ENCODE measurements around the gene PLXNA4. TPM values are rescaled to one million over a fixed set of nuclear protein-coding genes. Genes with fewer than 3 reads are reported as not detected.

The PLXNA4 gene
- total and polyA plus RNA-seq, 9 of the 15 experiments (the other 6 are each of a cell fraction or from before 2014, with no cell fraction given): under 0.01 to 0.09 TPM; not detected in 7

- ChIA-PET POLR2A (no interaction called here), CTCF (ENCODE audit: low intra/inter-chr PET ratio) (no interaction called here)
- Histone ChIP-seq H3K36me3 (ENCODE audit: control insufficient read depth, insufficient read depth, low read length) (no peaks in the 10 kb centered on the region), H3K27me3 (ENCODE audit: control insufficient read depth in 2 of 2, insufficient read depth in 2 of 2, low read length in 2 of 2) (peaks cover 6 to 39% of the 10 kb centered on the region in 2 experiments; a peak in 4 of 5 replicates), H3K4me3 (no peak overlapping the region), H3K79me2 (ENCODE audit: control insufficient read depth, insufficient read depth, low read length) (no peaks in the 10 kb centered on the region), H3K4me1 (replicated peaks in 1 of 2; ENCODE audit: control insufficient read depth in 2 of 2, insufficient read depth in 2 of 2, low read length in 2 of 2) (no peaks in the 10 kb centered on the region), H2AFZ (ENCODE audit: low read depth, low read length) (no peak overlapping the region), H3K9me3 (replicated peaks; ENCODE audit: control insufficient read depth, insufficient read depth, low read depth, low read length) (no peaks in the 10 kb centered on the region), H4K20me1 (replicated peaks; ENCODE audit: control insufficient read depth, insufficient read depth, low read length) (peaks cover 5% of the 10 kb centered on the region; the same call in 1 of the 2 replicates), H3K4me2 (ENCODE audit: insufficient read depth, low read length) (no peak overlapping the region), H3K9me1 (ENCODE audit: control insufficient read depth, insufficient read depth, low read length) (no peaks in the 10 kb centered on the region), H3K9ac (ENCODE audit: insufficient read depth in 1 of 2, low read depth in 2 of 2, low read length in 2 of 2) (no peak overlapping the region), H3K27ac (ENCODE audit: extremely low read depth, low read depth, low read length) (no peak overlapping the region)
- ATAC-seq (peak; percentile 49; the same call in 2 of the 3 replicates), FAIRE-seq (no peak), DNase-seq (ENCODE audit: extremely low read depth in 1 of 4, low spot score in 3 of 4) (peak in 2 of 4 experiments; percentile 19 to 26)
- in situ Hi-C loops (cut with MboI): loop anchor here (5.0 kb wide), 1 partner anchor 251 kb away; no protein-coding TSS in a partner anchor
- 2% methylated on average over 6 of the region's 6 CpGs for WGBS (ENCODE audit: insufficient coverage, low coverage, missing lambda C conversion rate)
- intact Hi-C loops (cut with micrococcal nuclease): loop anchor here (10.0 kb wide), 1 partner anchor 627 kb away; no protein-coding TSS in a partner anchor
- no TSS peak for BruUV-seq (replicated peaks)
- TF ChIP-seq MYBL2 (IDR thresholded peaks at IDR 0.05; ENCODE audit: low read depth) (no peak), MYBL2 (CRISPR knock-in tag; IDR thresholded peaks at IDR 0.05; ENCODE audit: borderline replicate concordance) (no peak), ZKSCAN8 (CRISPR knock-in tag; IDR thresholded peaks at IDR 0.05) (no peak), EHMT2 (IDR thresholded peaks at IDR 0.05) (no peak), ZFP1 (CRISPR knock-in tag; IDR thresholded peaks at IDR 0.05) (no peak), CTCF (IDR thresholded peaks at IDR 0.05 in 2 of 3, conservative IDR thresholded peaks at IDR 0.05 in 1 of 3; ENCODE audit: insufficient read depth in 2 of 3, low read depth in 1 of 3, low read length in 3 of 3) (peak in 2 of 3 experiments; percentile 23 to 51; a peak in 4 of 6 replicates), SMC3 (conservative IDR thresholded peaks at IDR 0.05; ENCODE audit: insufficient read depth, low read depth, low read length) (0 out of 2 replicates have a peak, but pooled peaks have one; percentile 21), PHF20 (IDR thresholded peaks at IDR 0.05; ENCODE audit: partially characterized antibody) (no peak)
- TF ChIP-seq, protein P1, sequence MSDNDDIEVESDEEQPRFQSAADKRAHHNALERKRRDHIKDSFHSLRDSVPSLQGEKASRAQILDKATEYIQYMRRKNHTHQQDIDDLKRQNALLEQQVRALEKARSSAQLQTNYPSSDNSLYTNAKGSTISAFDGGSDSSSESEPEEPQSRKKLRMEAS (CRISPR knock-in tag; IDR thresholded peaks at IDR 0.05): 0 out of 2 replicates have a peak, but pooled peaks have one; percentile 24
- TF ChIP-seq, protein P2, sequence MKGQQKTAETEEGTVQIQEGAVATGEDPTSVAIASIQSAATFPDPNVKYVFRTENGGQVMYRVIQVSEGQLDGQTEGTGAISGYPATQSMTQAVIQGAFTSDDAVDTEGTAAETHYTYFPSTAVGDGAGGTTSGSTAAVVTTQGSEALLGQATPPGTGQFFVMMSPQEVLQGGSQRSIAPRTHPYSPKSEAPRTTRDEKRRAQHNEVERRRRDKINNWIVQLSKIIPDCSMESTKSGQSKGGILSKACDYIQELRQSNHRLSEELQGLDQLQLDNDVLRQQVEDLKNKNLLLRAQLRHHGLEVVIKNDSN (CRISPR knock-in tag; IDR thresholded peaks at IDR 0.05): peak; percentile 55
Observed at GRCh38 chr7:132321387-132321786, 254.9 kb downstream of the PLXNA4 start.
